ENCODE measurements around the gene SCYGR1. TPM values are rescaled to one million over a fixed set of nuclear protein-coding genes. Genes with fewer than 3 reads are reported as not detected.
A peak's percentile ranks its signal among the peaks of the same experiment; 100 is the strongest.
"Not testable (repeated sequence)": the region's sequence is repeated elsewhere in the genome, so short reads cannot be mapped to it uniquely, and the experiment has no call there.

SCYGR1 gene
- total RNA-seq, 1 experiment from 2014 or later = not detected

- peak; percentile 95 for DNase-seq (ENCODE audit: low read depth, low spot score)
- in situ Hi-C loops (cut with HindIII; ENCODE audit: low pct_unique_long_range_greater_than_20kb, low sequenced_read_pairs) = no loop called here
These were observed 18.7 kb upstream of the SCYGR1 start for GRCh38 chr2:227406177-227407031.

- in situ Hi-C loops (cut with HindIII; ENCODE audit: low pct_unique_long_range_greater_than_20kb, low sequenced_read_pairs) = no loop called here
- no peak for DNase-seq (ENCODE audit: low read depth, low spot score)
These were observed 17.0 kb upstream of the SCYGR1 start for GRCh38 chr2:227404585-227405271.

DNA sequence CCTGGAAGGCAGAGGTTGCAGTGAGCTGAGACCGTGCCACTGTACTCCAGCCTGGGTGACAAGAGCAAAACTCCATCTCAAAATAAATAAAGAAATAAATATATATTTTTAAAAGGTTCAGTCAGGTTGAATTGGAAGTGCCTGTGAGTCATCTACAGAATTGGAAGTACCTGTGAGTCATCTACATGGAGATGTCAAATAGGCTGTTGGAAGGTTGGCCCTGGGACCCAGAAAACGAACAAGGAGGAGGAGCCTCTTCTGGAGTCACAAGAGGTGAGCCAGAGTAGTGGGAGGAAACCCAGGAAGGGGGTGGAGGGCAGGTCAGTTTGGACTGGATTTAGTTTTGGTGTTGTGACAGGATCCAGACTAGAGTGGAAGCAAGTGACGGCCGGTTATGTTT, 15.2 kb upstream of the SCYGR1 start:
- no peak for DNase-seq (ENCODE audit: low read depth, low spot score)
- in situ Hi-C loops (cut with HindIII; ENCODE audit: low pct_unique_long_range_greater_than_20kb, low sequenced_read_pairs) = no loop called here

GRCh38 chr2:227402321-227402720, 14.6 kb upstream of the SCYGR1 start:
- DNase-seq (ENCODE audit: low read depth, low spot score) = no peak
- in situ Hi-C loops (cut with HindIII; ENCODE audit: low pct_unique_long_range_greater_than_20kb, low sequenced_read_pairs) = no loop called here

GRCh38 chr2:227401550-227401949, 13.8 kb upstream of the SCYGR1 start:
- in situ Hi-C loops (cut with HindIII; ENCODE audit: low pct_unique_long_range_greater_than_20kb, low sequenced_read_pairs) = no loop called here
- no peak for DNase-seq (ENCODE audit: low read depth, low spot score)

- in situ Hi-C loops (cut with HindIII; ENCODE audit: low pct_unique_long_range_greater_than_20kb, low sequenced_read_pairs) = no loop called here
- DNase-seq (ENCODE audit: low read depth, low spot score) = no peak
These were observed 11.2 kb upstream of the SCYGR1 start for GRCh38 chr2:227398684-227399670.

GRCh38 chr2:227397562-227397961, 9.8 kb upstream of the SCYGR1 start:
- no peak for DNase-seq (ENCODE audit: low read depth, low spot score)
- in situ Hi-C loops (cut with HindIII; ENCODE audit: low pct_unique_long_range_greater_than_20kb, low sequenced_read_pairs) = no loop called here

DNA sequence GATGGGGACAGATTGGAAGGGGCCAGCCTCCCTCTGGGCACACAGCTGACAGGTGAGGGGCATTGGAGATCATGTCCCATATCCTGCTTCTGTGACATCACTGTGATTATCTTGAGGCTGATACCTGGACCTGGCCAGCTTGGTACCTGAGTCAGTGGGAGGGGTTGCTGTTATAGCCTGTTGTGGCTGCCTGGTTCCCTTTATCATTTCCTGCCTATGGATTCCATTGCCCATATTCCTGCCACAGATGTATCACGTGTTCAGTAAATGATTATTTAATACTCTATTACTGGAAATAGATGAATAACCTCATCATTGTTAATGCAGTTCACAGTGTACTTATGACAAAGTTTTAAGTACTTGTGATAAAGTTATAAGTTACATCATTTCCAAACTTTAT, 7.8 kb upstream of the SCYGR1 start:
- no peak for DNase-seq (ENCODE audit: low read depth, low spot score)
- in situ Hi-C loops (cut with HindIII; ENCODE audit: low pct_unique_long_range_greater_than_20kb, low sequenced_read_pairs) = no loop called here

- no peak for DNase-seq (ENCODE audit: low read depth, low spot score)
These were observed 6.7 kb upstream of the SCYGR1 start for GRCh38 chr2:227394401-227394800.

DNA sequence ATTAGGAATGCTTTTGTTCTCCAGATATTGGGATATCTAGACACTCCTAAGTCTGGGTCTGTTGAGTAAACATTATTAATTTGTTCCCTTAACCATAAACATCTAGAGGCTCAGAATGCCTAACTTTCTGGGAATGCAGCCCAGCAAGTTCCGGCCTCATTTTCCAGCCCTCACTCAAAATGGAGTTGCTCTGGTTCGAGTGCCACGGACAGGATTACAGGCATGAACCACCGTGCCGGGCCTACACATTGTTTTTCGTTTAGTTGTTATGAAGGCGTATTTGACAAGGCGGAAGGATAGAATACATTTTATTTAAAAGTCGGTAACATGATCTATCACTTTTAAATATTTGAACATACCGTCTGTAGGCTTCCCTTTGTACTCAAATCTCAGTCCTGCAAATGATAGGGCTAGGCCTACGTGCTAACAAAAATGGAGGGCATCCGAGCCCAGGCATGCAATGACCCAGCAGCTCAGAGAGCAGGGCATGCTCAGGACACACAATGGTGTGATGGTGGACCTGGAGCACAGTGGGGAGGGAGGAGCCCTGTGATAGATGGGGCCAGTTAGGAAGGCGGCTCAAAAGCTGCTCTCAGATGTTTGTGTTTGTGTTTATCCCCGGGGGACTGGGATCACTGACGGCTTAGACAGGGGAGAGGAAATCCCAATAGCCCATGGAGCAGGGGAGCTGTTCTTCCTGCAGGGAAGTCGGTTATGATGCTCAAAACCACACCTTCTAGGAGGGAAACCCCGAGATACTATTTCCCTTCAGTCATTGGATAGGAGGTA, 2.9 kb upstream of the SCYGR1 start:
- in situ Hi-C loops (cut with HindIII; ENCODE audit: low pct_unique_long_range_greater_than_20kb, low sequenced_read_pairs) = no loop called here
- DNase-seq (ENCODE audit: low read depth, low spot score) = no peak

More at GRCh38 chr2:227394401-227394800, 6.7 kb upstream of the SCYGR1 start:
- in situ Hi-C loops (cut with HindIII; ENCODE audit: low pct_unique_long_range_greater_than_20kb, low sequenced_read_pairs) = no loop called here

- no peak for DNase-seq (ENCODE audit: low read depth, low spot score)
- in situ Hi-C loops (cut with HindIII; ENCODE audit: low pct_unique_long_range_greater_than_20kb, low sequenced_read_pairs) = no loop called here
These were observed 1.9 kb upstream of the SCYGR1 start for GRCh38 chr2:227389661-227390060.

- in situ Hi-C loops (cut with HindIII; ENCODE audit: low pct_unique_long_range_greater_than_20kb, low sequenced_read_pairs) = no loop called here
- DNase-seq (ENCODE audit: low read depth, low spot score) = no peak
These were observed 1.5 kb upstream of the SCYGR1 start for GRCh38 chr2:227389231-227389630.

DNA sequence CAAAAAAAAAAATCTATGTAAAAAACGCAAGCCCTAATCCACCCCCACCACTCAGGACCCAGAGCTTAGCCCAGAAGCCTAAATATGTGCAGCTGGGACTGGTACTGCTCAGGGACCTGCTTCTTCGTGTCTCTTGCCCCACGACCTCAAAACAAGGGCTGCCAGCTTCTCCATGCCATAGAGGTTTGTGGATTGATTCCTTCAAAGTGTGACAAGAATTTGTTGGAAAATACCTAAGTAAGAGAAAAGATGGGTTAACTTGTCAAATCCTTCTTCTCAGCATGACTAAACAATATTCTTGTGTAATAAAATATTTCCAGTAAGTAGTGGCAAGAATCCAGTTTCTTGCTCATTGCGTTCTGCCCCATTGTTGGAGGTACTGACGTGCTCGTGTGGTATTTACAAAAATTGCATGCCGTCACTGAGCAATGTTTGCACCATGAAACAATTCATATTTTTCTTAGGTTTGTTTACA, 825 bp upstream of the SCYGR1 start:
- in situ Hi-C loops (cut with HindIII; ENCODE audit: low pct_unique_long_range_greater_than_20kb, low sequenced_read_pairs) = no loop called here
- no peak for DNase-seq (ENCODE audit: low read depth, low spot score)

DNA sequence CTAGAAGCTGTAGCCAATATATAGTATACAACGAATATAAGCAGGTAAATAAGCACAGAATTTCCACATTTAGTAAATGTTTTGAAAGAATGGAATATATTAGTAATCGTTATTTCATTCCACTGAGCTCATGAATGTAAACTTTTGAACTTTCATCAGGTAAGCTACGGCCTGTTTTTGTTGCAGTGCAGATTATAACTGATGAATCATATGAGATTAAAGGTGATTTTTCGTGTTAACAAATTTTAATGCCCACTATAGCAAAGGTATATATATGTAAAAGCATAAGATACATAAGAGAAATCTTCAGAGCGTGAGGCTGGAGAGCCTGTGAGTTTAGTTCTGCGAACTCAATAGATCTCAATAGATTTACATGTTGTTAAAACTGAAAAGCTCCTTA, 1.1 kb downstream of the SCYGR1 start:
- DNase-seq (ENCODE audit: low read depth, low spot score) = no peak
- in situ Hi-C loops (cut with HindIII; ENCODE audit: low pct_unique_long_range_greater_than_20kb, low sequenced_read_pairs) = no loop called here

GRCh38 chr2:227383686-227384085, 4.1 kb downstream of the SCYGR1 start:
- no peak for DNase-seq (ENCODE audit: low read depth, low spot score)
- in situ Hi-C loops (cut with HindIII; ENCODE audit: low pct_unique_long_range_greater_than_20kb, low sequenced_read_pairs) = no loop called here

DNA sequence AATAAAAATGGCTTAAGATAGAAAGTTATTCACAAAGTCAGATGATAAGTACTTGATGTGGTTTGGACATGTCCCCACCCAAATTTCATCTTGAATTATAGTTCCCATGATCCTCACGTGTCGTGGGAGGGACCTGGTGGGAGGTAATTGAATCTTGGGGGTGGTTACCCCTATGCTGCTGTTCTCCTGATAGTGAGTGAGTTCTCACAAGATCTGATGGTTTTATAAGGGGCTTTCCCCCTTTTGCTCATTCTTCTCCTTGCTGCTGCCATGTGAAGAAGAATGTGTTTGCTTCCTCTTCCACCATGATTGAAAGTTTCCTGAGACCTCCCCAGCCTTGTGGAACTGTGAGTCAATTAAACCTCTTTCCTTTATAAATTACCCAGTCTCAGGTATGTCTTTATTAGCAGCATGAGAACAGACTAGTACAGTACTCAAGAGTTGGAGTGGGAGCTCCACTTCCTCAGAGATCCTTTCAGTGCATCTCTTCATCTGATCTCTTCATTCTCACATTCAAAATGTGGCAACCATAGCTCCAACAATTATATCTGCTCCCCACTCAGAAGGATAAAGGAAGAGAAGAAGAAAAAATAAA, 5.4 kb downstream of the SCYGR1 start:
- DNase-seq (ENCODE audit: low read depth, low spot score); in situ Hi-C loops (cut with HindIII; ENCODE audit: low pct_unique_long_range_greater_than_20kb, low sequenced_read_pairs): not testable (repeated sequence)

- in situ Hi-C loops (cut with HindIII; ENCODE audit: low pct_unique_long_range_greater_than_20kb, low sequenced_read_pairs) = no loop called here
- no peak for DNase-seq (ENCODE audit: low read depth, low spot score)
These were observed 8.7 kb downstream of the SCYGR1 start, which contains the start of gene TM4SF20 for GRCh38 chr2:227379095-227379494. TSS of gene TM4SF20 (minus strand) at chr2:227379306. CDS start at chr2:227379268, 38 bp downstream.

Data from SK-MEL-5 (cell line).